HG02798 (cell line): ENCODE data around the gene TAS2R41.
"Not testable (repeated sequence)": the region's sequence is repeated elsewhere in the genome, so short reads cannot be mapped to it uniquely, and the experiment has no call there.

ENCODE experiments used
- ATAC-seq: cut with Tn5 transposase; IDR thresholded peaks from one replicate; pipeline ENCODE4 v1.9.1; 2021; ENCODE audit warnings: mild to moderate bottlenecking; ENCODE audit not compliant: unreplicated experiment, poor library complexity

Gene TAS2R41

GRCh38 chr7:143455491-143455890 is 22.2 kb upstream of the TAS2R41 start:
- no peak for ATAC-seq

GRCh38 chr7:143455942-143456341 is 21.7 kb upstream of the TAS2R41 start:
- ATAC-seq = no peak

GRCh38 chr7:143456992-143457793 is 20.5 kb upstream of the TAS2R41 start:
- ATAC-seq = no peak

- peak; percentile 73 for ATAC-seq
Observed at GRCh38 chr7:143458263-143458662, 19.4 kb upstream of the TAS2R41 start.

- no peak for ATAC-seq
Observed at GRCh38 chr7:143458681-143459080, 19.0 kb upstream of the TAS2R41 start.

- ATAC-seq = no peak
Observed at GRCh38 chr7:143459359-143459758, 18.3 kb upstream of the TAS2R41 start.

- ATAC-seq = no peak
Observed at GRCh38 chr7:143460271-143460979, 17.2 kb upstream of the TAS2R41 start.

- ATAC-seq = no peak
Observed at GRCh38 chr7:143462045-143462444, 15.6 kb upstream of the TAS2R41 start.

GRCh38 chr7:143463556-143463955 is 14.1 kb upstream of the TAS2R41 start:
- ATAC-seq = no peak

- no peak for ATAC-seq
Observed at GRCh38 chr7:143463957-143464356, 13.7 kb upstream of the TAS2R41 start.

GRCh38 chr7:143467724-143468123 is 9.9 kb upstream of the TAS2R41 start:
- no peak for ATAC-seq

GRCh38 chr7:143472071-143472689 is 5.5 kb upstream of the TAS2R41 start:
- ATAC-seq = not testable (repeated sequence)

- no peak for ATAC-seq
Observed at GRCh38 chr7:143479055-143479766, 1.5 kb downstream of the TAS2R41 start.

- no peak for ATAC-seq
Observed at GRCh38 chr7:143480501-143480900, 2.8 kb downstream of the TAS2R41 start.

- no peak for ATAC-seq
Observed at GRCh38 chr7:143484119-143484518, 6.4 kb downstream of the TAS2R41 start.

- no peak for ATAC-seq
Observed at GRCh38 chr7:143485094-143485493, 7.4 kb downstream of the TAS2R41 start.

GRCh38 chr7:143485500-143485899 is 7.8 kb downstream of the TAS2R41 start:
- ATAC-seq = no peak

GRCh38 chr7:143486266-143486665 is 8.6 kb downstream of the TAS2R41 start:
- not testable (repeated sequence) for ATAC-seq

- ATAC-seq = no peak
Observed at GRCh38 chr7:143487061-143487460, 9.4 kb downstream of the TAS2R41 start.

- ATAC-seq = peak; percentile 65
Observed at GRCh38 chr7:143487566-143487965, 9.9 kb downstream of the TAS2R41 start.
